ENCODE data around the gene TBK1.
"Not testable (repeated sequence)": the region's sequence is repeated elsewhere in the genome, so short reads cannot be mapped to it uniquely, and the experiment has no call there.

Gene TBK1

GRCh38 chr12:64497484-64497883 lies 45.6 kb downstream of the TBK1 start:
- DNase-seq = no peak

GRCh38 chr12:64497903-64498302 lies 46.0 kb downstream of the TBK1 start:
- DNase-seq = no peak

DNA sequence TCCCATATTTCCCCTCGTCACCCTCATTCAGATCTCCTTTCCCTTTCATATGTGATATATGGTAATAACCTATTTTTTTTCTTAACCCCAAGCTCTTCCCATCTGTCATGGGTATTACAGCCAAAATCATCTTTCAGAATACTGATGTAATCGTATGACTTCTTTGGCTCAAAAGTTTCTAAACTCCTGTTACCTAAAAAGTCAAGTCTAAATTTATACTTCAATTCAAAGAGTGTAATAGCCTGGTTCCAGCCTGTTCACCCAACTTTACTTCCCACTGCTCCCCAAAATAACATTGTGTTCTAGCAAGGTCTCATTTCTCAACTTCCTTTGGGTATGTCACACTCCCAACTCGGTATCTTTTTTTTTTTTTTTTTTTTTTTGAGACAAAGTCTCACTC lies 48.5 kb downstream of the TBK1 start:
- no peak for DNase-seq

DNA sequence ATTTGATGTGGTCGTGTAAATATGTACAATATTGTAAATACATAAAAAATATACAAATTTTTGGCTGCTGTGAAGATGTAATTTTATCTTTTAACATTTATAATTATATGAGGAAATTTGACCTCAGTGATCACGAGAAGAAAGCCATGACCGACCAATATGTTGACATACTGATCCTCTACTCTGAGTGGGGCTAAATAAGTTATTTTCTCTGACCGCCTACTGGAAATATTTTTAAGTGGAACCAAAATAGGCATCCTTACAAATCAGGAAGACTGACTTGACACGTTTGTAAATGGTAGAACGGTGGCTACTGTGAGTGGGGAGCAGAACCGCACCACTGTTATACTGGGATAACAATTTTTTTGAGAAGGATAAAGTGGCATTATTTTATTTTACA lies 49.6 kb downstream of the TBK1 start:
- no peak for DNase-seq

GRCh38 chr12:64506955-64507354 lies 55.0 kb downstream of the TBK1 start:
- DNase-seq = no peak

- DNase-seq = no peak
Measured at GRCh38 chr12:64510667-64511066, 58.7 kb downstream of the TBK1 start.

DNA sequence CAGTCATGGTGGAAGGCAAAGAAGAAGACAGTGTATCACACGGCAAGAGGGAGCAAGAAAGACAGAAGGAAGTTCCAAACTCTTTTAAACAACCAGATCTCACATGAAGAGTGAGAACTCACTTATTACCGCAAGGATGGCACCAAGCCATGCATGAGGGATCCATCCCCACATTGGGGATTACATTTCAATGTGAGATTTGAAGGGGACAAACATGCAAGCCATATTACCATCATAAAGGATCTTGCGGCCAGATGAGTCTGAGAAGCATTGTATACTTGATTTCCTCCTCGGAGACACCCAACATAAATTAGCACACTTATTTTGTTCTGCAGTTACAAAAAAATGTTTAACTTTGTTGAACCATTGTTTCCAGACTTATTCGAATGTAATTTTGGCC lies 66.5 kb downstream of the TBK1 start:
- DNase-seq = no peak

DNA sequence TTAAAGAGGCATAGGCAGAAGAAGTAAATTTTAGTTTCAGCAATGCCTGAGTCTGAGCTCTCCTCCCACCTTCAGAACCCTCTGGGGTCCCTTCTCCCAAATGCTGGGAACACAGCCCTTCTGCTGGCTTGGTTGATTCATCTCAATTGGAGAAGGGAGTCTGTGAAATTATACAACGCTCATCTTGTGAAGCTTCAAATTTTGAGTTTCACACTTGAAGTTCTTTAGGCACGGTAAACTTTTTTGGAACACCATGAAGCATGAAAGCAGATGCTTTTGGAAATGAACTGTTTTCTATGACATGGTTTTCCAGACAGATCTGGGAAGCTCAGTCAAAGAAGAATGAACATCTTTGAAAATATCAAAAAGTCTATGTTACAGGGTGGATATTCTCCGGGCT lies 69.9 kb downstream of the TBK1 start:
- no peak for DNase-seq

GRCh38 chr12:64522316-64522715 lies 70.4 kb downstream of the TBK1 start:
- no peak for DNase-seq

- no peak for DNase-seq
Measured at GRCh38 chr12:64522807-64523206, 70.9 kb downstream of the TBK1 start.

DNA sequence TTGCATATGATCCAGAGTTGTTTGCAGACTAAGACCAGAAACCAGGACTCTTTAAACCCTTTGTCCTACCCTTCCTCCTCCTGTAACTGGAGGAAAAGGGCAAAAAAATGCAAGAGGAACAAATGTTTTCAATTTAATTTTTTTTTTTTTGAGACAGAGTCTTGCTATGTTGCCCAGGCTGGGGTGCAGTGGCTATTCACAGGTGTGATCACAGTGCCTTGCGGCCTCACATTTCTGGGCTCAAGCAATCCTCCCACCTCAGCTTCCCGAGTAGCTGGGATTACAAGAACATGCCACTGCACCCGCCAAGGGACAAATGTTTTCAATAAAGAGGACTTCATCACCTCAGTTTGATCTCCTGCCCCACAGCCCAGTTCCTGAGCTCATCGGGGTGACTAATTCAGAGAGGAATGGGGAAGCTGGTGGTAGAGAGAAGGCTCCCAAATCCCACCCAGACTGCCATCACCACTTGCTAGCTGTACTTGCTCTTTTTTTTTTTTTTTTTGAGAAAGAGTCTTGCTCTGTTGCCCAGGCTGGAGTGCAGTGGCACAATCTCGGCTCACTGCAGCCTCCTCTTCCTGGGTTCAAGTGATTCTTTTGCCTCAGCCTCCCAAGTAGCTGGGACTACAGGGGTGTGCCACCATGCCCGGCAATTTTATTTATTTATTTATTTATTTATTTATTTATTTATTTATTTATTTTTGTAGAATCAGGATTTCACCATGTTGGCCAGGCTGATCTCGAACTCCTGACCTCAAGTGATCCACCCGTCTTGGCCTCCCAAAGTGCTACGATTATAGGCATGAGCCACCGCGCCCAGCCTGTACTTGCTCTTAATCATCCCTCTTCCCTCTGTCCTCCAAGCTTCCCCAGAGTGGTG lies 71.9 kb downstream of the TBK1 start:
- DNase-seq = not testable (repeated sequence)

DNA sequence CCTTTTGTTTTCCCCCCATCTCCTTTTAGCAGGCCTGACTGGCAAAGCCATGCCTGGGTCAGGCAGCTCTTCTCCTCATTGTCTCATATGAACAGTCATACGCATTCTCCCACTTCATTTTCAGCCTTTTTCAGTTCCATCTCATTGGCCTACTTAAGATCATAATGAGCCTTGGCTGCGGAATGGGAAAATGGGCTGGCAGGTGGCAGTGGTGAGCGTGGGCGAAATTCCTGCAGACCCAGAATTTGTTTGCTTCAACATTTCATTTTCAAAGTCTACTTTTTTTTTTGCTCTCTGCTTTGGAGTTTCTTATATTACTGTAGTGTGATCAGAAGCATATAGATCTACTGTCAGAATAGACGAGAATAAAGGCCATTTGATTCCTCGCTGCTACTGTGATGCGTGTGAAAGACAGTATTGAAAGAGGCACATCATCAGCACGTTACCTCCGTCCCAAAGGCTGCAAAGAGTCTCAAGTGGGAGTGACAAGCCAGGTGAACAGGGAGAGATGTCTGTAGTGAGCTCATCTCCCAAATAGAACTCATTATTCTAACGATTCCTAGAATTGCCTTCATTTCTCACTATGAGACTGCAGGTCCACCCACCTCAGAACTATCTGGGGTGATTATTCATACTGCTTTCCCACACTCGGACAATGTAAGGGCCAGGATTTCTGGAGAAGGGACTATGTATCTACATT lies 73.7 kb downstream of the TBK1 start:
- DNase-seq = no peak

- no peak for DNase-seq
Measured at GRCh38 chr12:64526859-64527258, 74.9 kb downstream of the TBK1 start.

DNA sequence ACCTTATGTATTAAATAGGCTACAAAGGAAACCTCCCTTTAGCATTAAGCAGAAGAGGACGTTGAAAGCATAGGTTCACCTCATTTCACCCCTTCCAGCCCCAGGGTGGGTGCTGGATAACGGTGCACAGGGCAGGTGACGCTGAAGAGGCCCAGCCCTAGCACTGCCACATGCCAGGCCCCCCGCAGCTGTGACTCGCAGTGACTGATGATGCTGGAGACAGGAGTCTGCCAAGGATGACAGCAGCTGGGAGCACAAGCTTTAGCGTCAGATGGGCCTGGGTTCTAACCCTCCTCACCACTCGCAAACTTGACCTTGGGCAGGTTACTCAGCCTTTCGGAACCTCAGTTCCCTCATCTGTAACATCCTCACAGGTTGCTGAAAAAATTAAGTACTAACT lies 76.7 kb downstream of the TBK1 start:
- DNase-seq = no peak

DNA sequence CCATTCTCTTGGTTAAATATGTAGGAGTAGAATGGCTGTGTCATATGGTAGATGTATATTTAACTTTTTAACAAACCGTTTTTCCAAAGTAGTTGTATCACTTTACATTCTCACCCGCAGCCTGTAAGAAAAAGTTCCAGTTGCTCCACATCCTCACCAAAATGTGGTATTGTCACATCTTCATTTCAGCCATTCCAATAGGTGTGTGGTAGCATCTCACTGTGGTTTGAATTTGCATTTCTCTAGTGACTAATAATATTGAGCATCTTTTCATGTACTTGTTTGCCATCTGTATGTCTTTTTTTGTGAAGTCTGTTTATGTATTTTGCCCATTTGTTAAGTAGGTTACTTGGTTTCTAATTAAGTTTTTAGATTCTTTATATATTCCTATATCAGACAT lies 78.6 kb downstream of the TBK1 start:
- no peak for DNase-seq

DNA sequence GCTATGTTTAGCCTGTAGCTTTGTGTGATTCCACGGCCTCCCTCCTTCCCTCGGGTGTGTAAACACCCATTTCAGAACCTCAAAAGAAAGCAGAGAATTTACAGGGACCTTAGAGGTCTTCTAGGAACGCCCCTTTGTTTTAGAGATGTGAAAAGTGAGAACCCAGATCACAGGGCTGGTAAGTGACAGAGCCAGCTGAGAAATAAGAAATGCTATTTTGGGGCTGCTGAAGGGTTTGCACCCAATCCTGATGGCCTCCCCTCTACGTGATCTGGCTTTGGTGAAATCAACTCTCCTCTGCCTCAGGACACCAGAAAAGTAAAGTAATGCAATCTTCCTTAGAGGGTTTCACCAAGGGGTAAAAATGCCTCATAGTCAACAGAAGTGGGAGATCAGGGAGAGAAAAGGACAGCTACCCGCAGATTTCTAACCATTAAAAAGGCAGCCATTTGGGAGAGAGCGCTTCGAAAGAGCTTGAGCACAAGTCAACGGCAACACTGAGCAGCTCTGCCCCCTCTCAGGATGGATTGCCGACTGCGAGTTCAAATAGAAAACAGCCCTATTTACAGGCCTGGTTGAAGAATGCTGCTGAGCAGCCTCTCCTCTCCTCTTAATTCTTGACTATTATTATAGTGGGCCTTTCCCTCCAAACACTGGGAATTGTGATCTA lies 79.9 kb downstream of the TBK1 start:
- DNase-seq = no peak

DNA sequence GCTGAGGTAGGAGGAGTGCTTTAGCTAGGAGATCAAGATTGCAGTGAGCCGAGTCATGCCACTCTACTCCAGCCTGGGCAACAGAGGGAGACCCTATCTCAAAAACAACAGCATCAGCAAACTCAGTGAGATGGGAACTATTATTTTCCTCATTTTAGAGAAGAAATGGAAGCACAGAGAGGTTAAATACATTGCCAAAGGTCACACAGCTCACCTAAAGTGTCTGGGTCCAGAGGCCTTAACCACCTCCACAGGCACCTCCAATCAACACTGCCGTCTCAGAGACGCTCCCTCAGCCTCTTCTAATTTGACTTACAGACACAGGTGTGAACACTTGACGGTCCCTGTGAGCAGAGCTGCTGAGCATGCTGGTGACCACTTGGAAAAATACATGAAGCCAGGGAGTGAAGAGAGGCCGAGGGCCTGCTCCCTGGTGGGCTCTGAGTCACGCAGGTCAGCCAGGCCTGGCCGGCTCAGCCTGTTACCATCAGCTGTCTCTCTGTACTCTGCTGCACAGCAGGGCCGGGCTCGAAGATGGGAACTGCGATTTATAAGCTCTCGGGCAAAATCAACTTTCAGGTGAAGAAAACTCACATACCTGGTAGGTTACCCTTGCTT lies 80.9 kb downstream of the TBK1 start:
- DNase-seq = no peak

DNA sequence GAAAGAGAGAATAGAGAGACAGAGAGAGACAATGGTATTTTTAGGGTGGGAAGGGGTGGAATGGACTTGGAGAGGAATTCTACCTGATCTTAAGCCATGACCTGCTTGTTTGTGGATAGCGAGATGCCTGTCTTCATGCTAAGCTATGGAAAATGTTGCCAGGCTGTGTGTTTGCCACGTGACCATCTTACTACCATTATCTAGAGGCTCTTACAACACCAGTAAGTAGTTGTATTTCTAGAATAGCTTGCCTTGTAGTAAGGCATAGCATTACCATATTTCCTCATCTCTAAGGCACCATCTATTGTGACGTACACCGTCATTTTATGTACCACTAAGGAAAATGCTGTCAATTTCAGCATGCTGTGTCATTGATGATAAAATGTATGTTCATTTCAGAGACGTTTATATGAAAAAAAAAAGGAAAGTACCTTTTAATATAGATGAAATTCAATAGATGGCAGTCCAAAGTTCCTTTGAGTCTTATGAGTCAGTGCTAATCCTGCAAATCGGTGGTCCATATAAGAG lies 82.8 kb downstream of the TBK1 start:
- no peak for DNase-seq

GRCh38 chr12:64538121-64538520 lies 86.2 kb downstream of the TBK1 start:
- DNase-seq = no peak

DNA sequence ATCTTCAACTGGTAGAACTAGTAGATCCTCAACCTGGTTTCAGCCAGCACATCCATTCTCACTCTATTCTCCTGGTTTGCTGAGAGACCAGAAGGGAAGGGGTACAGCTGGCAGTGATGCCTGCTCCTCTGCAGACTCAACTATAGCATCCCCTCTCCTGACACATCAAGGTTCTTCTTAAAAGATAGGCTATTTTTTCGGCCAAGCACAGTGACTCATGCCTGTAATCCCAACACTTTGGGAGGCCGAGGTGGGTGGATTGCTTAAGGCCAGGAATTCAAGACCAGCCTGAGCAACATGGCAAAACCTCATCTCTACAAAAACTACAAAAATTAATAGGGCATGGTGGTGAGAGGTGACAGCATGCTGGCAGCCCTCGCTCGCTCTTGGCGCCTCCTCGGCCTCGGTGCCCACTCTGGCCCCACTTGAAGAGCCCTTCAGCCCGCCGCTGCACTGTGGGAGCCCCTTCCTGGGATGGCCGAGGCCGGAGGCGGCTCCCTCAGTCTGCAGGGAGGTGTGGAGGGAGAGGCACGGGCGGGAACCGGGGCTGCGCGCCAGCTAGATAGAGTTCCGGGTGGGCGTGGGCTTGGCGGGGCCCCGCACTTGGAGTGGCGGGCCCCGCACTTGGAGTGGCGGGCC lies 90.6 kb downstream of the TBK1 start:
- not testable (repeated sequence) for DNase-seq

- no peak for DNase-seq
Measured at GRCh38 chr12:64544371-64545080, 92.6 kb downstream of the TBK1 start.

GRCh38 chr12:64545081-64545382 lies 93.1 kb downstream of the TBK1 start:
- no peak for DNase-seq

Measured in CD4-positive, alpha-beta T cell treated with Interleukin-12 subunit alpha and Interleukin-12 subunit beta, for 1 hour (primary cell).